Vagina (tissue), 2 donors: ENCODE results near the gene WDTC1.

Experiments used
- CTCF ChIP-seq, 3 experiments: fragments of 450-650 bp in 2 of 3; fragments of 200-600 bp in 1 of 3; sonication (generic) in 1 of 3; IDR thresholded peaks; one replicate each; pipeline ENCODE4 v1.5.1; 2017 to 2019; ENCODE audit warnings: antibody characterized with exemption in 3 of 3, mild to moderate bottlenecking in 2 of 3, moderate library complexity in 2 of 3
- POLR2A ChIP-seq, 2 donors: fragments of 450-650 bp; IDR thresholded peaks; one replicate each; pipeline ENCODE4 v1.6.1; 2017; ENCODE audit warnings: antibody characterized with exemption in 2 of 2, mild to moderate bottlenecking in 2 of 2, moderate library complexity in 2 of 2
- POLR2AphosphoS5 ChIP-seq, 2 donors: sonication (generic); formaldehyde crosslinking; IDR thresholded peaks; one replicate each; pipeline ENCODE4 v1.9.0; 2017; ENCODE audit warnings: antibody characterized with exemption in 2 of 2, mild to moderate bottlenecking in 2 of 2, low read depth in 1 of 2; ENCODE audit not compliant: insufficient read depth in 1 of 2

DNA sequence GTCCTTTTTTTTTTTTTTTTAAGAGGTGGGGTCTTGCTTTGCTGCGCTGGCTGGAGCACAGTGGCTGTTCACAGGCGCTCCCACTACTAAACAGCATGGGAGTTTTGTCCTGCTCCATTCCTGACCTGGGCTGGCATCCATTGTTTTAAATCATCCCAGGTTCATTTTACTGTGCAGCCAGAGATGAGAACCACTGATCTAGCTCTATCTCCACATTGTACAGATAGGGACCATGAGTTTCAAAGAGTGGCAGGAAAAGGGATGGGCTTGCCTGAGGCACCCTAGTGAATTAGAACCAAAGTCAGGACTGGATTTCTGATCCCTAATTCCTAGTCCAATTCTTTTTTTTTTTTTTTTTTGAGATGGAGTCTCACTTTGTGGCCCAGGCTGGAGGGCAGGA is 80.3 kb downstream of the WDTC1 start:
- TF ChIP-seq POLR2A (IDR thresholded peaks at IDR 0.05) (no peak), CTCF (IDR thresholded peaks at IDR 0.05) (no peak), POLR2AphosphoS5 (IDR thresholded peaks at IDR 0.05; ENCODE audit: insufficient read depth in 1 of 2, low read depth in 1 of 2) (no peak)
